ENCODE results near the gene CDC42EP3.

Gene CDC42EP3

DNA sequence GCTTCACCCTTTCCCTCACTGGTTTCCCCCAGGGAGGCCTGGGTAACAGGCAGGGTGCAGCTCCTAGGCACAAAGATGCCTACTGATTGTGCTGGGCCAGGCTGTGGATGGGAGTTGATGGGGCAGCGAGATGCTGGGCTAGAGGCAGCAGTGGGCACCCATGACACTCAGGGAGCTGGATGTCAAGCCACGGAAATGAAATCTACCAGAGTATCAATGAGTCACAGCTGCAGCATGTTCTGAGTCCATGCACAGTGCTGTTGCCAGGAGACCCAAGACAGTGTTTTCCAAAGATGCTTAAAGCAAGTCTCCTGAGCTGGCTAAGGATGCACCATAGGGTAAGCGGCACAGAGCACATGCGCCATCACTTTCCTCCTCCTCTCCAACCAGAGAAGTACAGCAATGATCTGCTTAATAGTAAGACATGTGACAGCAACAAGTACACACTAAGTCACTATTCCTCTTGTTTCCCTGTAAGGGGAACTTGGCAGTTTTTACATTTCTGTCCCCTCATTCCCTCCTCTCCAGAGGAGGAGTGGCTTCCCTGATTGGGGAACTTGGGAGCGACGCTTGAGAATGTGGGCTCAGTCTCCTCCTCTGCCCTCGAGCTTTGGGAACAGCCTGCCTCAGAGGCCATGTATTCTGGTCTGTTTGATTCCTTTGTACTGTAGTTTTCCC, 57.2 kb downstream of the CDC42EP3 start:
- DNase-seq: no peak
- Histone ChIP-seq H3K9me3 (ENCODE audit: severe bottlenecking) (no peaks in the 10 kb centered on the region), H3K4me3 (ENCODE audit: low read depth, low read length) (no peak overlapping the region), H3K36me3 (no peaks in the 10 kb centered on the region), H3K27ac (no peak overlapping the region), H3K27me3 (ENCODE audit: insufficient read depth, low read depth, severe bottlenecking) (no peaks in the 10 kb centered on the region)
- TF ChIP-seq, protein P1, sequence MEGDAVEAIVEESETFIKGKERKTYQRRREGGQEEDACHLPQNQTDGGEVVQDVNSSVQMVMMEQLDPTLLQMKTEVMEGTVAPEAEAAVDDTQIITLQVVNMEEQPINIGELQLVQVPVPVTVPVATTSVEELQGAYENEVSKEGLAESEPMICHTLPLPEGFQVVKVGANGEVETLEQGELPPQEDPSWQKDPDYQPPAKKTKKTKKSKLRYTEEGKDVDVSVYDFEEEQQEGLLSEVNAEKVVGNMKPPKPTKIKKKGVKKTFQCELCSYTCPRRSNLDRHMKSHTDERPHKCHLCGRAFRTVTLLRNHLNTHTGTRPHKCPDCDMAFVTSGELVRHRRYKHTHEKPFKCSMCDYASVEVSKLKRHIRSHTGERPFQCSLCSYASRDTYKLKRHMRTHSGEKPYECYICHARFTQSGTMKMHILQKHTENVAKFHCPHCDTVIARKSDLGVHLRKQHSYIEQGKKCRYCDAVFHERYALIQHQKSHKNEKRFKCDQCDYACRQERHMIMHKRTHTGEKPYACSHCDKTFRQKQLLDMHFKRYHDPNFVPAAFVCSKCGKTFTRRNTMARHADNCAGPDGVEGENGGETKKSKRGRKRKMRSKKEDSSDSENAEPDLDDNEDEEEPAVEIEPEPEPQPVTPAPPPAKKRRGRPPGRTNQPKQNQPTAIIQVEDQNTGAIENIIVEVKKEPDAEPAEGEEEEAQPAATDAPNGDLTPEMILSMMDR (IDR thresholded peaks at IDR 0.05; ENCODE audit: low read depth, low read length): no peak

DNA sequence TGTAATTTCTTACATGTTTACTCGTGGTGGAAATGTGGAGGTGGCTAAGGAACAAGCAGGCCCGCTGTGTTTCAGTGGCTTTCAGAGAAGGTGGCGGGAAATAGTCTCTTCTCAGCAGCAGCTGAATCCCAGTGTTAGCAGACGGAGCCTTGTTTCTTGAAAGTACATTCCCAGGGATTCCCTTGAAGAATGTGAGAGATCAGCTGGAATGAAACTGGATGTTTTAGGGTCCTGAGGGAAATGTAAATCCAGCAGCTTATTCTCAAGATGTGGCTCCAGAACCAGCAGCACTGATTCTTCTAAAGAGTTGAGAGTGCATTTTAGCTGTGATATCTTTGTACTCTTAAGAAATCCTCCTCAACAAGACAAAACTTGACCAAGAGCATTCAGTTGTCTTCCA, 59.1 kb downstream of the CDC42EP3 start:
- Histone ChIP-seq H3K4me3 (ENCODE audit: low read depth, low read length) (no peak overlapping the region), H3K27ac (no peak overlapping the region), H3K36me3 (no peaks in the 10 kb centered on the region), H3K9me3 (ENCODE audit: severe bottlenecking) (no peaks in the 10 kb centered on the region), H3K27me3 (ENCODE audit: insufficient read depth, low read depth, severe bottlenecking) (no peaks in the 10 kb centered on the region)
- DNase-seq: no peak
- TF ChIP-seq, protein P1 (IDR thresholded peaks at IDR 0.05; ENCODE audit: low read depth, low read length): no peak

DNA sequence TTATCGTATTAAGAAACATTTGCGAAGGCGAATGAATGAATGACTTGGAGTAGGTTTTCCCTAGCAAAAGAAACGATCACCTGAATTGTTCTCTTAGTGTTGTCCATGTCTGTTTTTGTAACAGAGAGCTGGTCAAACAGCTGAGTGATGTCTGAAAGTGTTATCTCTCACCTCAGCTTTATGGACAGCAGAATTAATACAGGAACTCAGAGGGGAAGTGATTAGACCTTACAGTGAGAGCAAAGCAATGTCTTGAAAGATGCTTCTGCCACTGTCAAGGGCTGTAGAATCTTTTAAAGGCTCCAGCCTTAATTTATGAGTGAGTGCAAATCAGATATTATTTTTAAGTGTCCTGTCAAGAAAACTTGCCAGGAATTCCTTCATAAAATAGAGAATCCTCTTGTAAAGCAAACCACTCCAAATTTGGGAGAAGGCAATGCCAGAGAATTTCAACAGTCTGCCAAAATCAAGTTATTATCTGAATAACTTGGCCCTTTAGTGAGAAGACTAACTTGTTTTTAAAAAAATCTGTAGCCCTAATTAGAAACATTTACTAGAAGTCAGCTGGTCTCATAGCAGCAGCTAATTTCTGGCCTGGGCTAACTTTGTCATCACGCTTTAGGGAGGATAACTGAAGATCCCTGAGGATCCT, 60.7 kb downstream of the CDC42EP3 start:
- no peak for DNase-seq
- H3K27me3 ChIP-seq (ENCODE audit: insufficient read depth, low read depth, severe bottlenecking): no peaks in the 10 kb centered on the region
- no peak overlapping the region for H3K4me3 ChIP-seq (ENCODE audit: low read depth, low read length)
- H3K9me3 ChIP-seq (ENCODE audit: severe bottlenecking): no peaks in the 10 kb centered on the region
- H3K36me3 ChIP-seq: no peaks in the 10 kb centered on the region
- no peak overlapping the region for H3K27ac ChIP-seq
- TF ChIP-seq, protein P1 (IDR thresholded peaks at IDR 0.05; ENCODE audit: low read depth, low read length): no peak

DNA sequence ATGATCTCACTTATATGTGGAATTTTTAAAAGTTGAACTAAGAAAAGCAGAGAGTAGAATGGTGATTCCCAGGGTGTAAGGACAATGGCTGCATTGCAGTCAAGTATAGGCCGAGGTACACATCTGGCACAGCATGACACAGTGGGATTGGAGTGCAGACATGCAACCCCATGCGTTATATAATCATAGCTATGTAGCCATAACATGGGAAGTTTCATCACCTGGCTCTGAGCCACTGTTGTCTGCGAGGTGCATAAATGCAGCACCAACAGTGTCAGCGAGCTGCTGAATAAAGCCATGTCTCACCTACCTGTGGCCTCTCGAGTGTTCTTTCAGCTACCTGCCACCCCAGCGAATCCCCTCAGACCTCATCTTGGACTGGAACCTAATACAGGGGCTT, 61.7 kb downstream of the CDC42EP3 start:
- H3K27ac ChIP-seq: no peak overlapping the region
- no peaks in the 10 kb centered on the region for H3K36me3 ChIP-seq
- H3K4me3 ChIP-seq (ENCODE audit: low read depth, low read length): no peak overlapping the region
- TF ChIP-seq, protein P1 (IDR thresholded peaks at IDR 0.05; ENCODE audit: low read depth, low read length): no peak
- H3K27me3 ChIP-seq (ENCODE audit: insufficient read depth, low read depth, severe bottlenecking): no peaks in the 10 kb centered on the region
- H3K9me3 ChIP-seq (ENCODE audit: severe bottlenecking): no peaks in the 10 kb centered on the region
- DNase-seq: no peak

DNA sequence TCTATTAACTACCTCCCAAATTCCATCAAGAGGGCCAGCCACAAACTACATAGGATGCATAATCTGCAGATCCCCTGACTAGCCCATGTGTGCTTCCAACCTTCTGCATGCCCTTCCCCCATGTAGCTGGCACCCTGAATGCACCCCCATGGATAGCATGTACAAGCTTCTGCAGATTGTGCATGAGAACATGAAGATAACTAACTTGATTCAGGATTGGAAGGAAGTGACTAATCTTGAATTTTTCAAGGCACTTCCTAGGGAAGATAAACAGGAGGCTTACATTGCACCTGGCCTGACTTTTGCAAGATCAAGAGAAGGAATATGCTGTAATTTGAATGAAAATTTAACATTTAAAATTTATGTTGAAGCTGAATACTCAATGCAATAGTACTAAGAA, 66.7 kb downstream of the CDC42EP3 start:
- Histone ChIP-seq H3K36me3 (no peaks in the 10 kb centered on the region), H3K9me3 (ENCODE audit: severe bottlenecking) (no peaks in the 10 kb centered on the region), H3K27ac (no peak overlapping the region), H3K4me3 (ENCODE audit: low read depth, low read length) (no peak overlapping the region), H3K27me3 (ENCODE audit: insufficient read depth, low read depth, severe bottlenecking) (no peaks in the 10 kb centered on the region)
- TF ChIP-seq, protein P1 (IDR thresholded peaks at IDR 0.05; ENCODE audit: low read depth, low read length): no peak
- DNase-seq: no peak
